Testis (tissue), 2 donors: ENCODE results near the gene IDNK.

ENCODE experiments used
- POLR2A ChIP-seq: fragments of 450-650 bp; IDR thresholded peaks from one replicate; pipeline ENCODE4 v1.6.1; 2017; ENCODE audit warnings: antibody characterized with exemption, mild to moderate bottlenecking, moderate library complexity
- TF ChIP-seq, protein P1 (sequence below), 3 experiments: fragments of 450-650 bp in 2 of 3; fragments of 200-600 bp in 1 of 3; sonication (generic) in 1 of 3; IDR thresholded peaks; one replicate each; pipeline ENCODE4 v1.5.1; 2016 to 2019; ENCODE audit warnings: antibody characterized with exemption in 3 of 3, mild to moderate bottlenecking in 2 of 3, moderate library complexity in 1 of 3

DNA sequence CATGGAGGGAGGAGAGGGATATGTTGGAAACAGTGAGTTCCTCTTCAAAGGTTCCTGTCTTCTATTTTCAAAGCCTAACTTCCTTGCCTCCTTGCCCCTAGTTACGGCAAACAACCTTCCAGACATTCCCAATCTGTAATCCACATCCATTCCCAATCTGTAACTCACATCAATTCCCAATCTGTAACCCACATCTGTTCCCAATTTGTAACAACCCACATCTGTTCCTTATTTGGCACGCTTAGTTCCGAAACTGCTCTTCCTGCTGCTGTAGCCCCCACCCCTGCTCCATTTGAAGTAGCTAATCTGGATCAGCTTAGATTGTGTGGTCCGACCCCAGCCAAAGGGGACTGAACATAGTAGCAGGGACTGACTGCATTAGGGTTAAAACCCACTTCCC is 23.9 kb upstream of the IDNK start:
- TF ChIP-seq, protein P1, sequence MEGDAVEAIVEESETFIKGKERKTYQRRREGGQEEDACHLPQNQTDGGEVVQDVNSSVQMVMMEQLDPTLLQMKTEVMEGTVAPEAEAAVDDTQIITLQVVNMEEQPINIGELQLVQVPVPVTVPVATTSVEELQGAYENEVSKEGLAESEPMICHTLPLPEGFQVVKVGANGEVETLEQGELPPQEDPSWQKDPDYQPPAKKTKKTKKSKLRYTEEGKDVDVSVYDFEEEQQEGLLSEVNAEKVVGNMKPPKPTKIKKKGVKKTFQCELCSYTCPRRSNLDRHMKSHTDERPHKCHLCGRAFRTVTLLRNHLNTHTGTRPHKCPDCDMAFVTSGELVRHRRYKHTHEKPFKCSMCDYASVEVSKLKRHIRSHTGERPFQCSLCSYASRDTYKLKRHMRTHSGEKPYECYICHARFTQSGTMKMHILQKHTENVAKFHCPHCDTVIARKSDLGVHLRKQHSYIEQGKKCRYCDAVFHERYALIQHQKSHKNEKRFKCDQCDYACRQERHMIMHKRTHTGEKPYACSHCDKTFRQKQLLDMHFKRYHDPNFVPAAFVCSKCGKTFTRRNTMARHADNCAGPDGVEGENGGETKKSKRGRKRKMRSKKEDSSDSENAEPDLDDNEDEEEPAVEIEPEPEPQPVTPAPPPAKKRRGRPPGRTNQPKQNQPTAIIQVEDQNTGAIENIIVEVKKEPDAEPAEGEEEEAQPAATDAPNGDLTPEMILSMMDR (IDR thresholded peaks at IDR 0.05) = no peak
- TF ChIP-seq POLR2A = no peak
